MCF 10A (cell line): Measurements from ENCODE around the gene IL10. TPM values are rescaled to one million over a fixed set of nuclear protein-coding genes. Genes with fewer than 3 reads are reported as not detected.

Experiments used
- BruUV-seq: library from RNA; stranded (reverse); fragments of 400-500 nt; replicated peaks from 2 replicates; lab custom pipeline; 2021; lab: Mats Ljungman, UMichigan
- CTCF ChIA-PET: fragments of 300-600 bp; sonication (Branson Sonifier 250); formaldehyde crosslinking; extraction: SDS; loops from one replicate; lab custom pipeline; 2021; ENCODE audit warnings: antibody characterized with exemption, inconsistent platforms; lab: Yijun Ruan, JAX
- POLR2A ChIA-PET: fragments of 300-600, 350-650 bp; sonication (Branson Sonifier 250); formaldehyde crosslinking; extraction: SDS; loops from one replicate; lab custom pipeline; 2020; ENCODE audit warnings: antibody characterized with exemption, inconsistent platforms; lab: Yijun Ruan, JAX
- DNase-seq: peaks from one replicate; pipeline ENCODE4 v3.0.0-alpha.2; 2018; ENCODE audit not compliant: unreplicated experiment
- H3K27ac Mint-ChIP-seq: one replicate; pipeline ENCODE4 v1.8.0; 2022; ENCODE audit warnings: mild to moderate bottlenecking, low read depth, mixed read lengths; ENCODE audit not compliant: unreplicated experiment
- H3K27me3 Mint-ChIP-seq: one replicate; pipeline ENCODE4 v1.8.0; 2022; ENCODE audit warnings: mixed read lengths; ENCODE audit not compliant: insufficient read depth, unreplicated experiment
- H3K36me3 Mint-ChIP-seq: one replicate; pipeline ENCODE4 v1.8.0; 2022; ENCODE audit warnings: mild to moderate bottlenecking, moderate library complexity, mixed read lengths; ENCODE audit not compliant: insufficient read depth, unreplicated experiment
- H3K4me1 Mint-ChIP-seq: one replicate; pipeline ENCODE4 v1.8.0; 2022; ENCODE audit warnings: mixed read lengths; ENCODE audit not compliant: insufficient read depth, unreplicated experiment
- H3K4me3 Mint-ChIP-seq: one replicate; pipeline ENCODE4 v1.8.0; 2022; ENCODE audit warnings: mild to moderate bottlenecking, moderate library complexity, mixed read lengths; ENCODE audit not compliant: unreplicated experiment
- H3K9me3 Mint-ChIP-seq: one replicate; pipeline ENCODE4 v1.8.0; 2022; ENCODE audit warnings: mixed read lengths; ENCODE audit not compliant: unreplicated experiment
- intact Hi-C: fragments of 100-400 bp; cut with micrococcal nuclease; formaldehyde crosslinking; loops from 2 replicates; pipeline ENCODE4 v1.14.1; 2022
- total RNA-seq: library from RNA; stranded (reverse); gene quantifications from 2 replicates; pipeline ENCODE4 v1.2.3, GENCODE V29; 2022
- TF ChIP-seq, protein P1 (sequence below): fragments of 200-600 bp; IDR thresholded peaks from one replicate; pipeline ENCODE4 v1.8.0; 2022; ENCODE audit warnings: antibody characterized with exemption, mild to moderate bottlenecking; ENCODE audit not compliant: unreplicated experiment

IL10 gene
- total RNA-seq, 1 experiment from 2014 or later: not detected

DNA sequence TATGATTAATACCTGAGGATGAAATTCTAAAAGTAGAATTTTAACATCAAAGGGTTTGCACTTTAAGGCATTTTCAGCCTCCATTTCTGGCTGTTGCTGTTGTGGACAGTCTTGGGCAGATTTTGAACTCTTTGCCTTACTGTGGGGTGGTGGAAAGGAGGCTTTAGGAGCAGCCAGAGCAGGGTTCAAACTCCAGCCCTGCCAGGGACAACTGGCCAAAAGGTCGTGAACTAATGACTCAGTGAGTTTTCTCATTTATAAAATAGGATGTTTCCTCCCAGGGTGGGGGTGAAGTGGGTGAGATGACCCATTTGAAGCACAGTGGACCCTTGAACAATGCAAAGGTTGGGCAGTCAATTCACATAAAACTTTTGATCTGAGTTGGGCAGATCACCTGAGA is 50.8 kb downstream of the IL10 start:
- H3K27ac Mint-ChIP-seq: peak overlapping the region; percentile 24
- DNase-seq: no peak
- H3K36me3 Mint-ChIP-seq: no peaks in the 10 kb centered on the region
- H3K27me3 Mint-ChIP-seq: no peaks in the 10 kb centered on the region
- peaks cover 65% of the 10 kb centered on the region for H3K4me1 Mint-ChIP-seq
- H3K9me3 Mint-ChIP-seq: no peaks in the 10 kb centered on the region
- no TSS peak for BruUV-seq
- ChIA-PET CTCF (interaction anchor here (0.6 to 6.4 kb wide), 7 partner anchors 9 to 191 kb away, joined by 3 to 55 read pairs (median 4); partner anchors contain the start of gene DYRK3), POLR2A (interaction anchor here (1.1 to 8.2 kb wide), 3 partner anchors 8 to 86 kb away, joined by 3 to 54 read pairs (median 6); partner anchors contain the start of gene DYRK3)
- intact Hi-C loops: no loop called here
- H3K4me3 Mint-ChIP-seq: no peak overlapping the region
- TF ChIP-seq, protein P1, sequence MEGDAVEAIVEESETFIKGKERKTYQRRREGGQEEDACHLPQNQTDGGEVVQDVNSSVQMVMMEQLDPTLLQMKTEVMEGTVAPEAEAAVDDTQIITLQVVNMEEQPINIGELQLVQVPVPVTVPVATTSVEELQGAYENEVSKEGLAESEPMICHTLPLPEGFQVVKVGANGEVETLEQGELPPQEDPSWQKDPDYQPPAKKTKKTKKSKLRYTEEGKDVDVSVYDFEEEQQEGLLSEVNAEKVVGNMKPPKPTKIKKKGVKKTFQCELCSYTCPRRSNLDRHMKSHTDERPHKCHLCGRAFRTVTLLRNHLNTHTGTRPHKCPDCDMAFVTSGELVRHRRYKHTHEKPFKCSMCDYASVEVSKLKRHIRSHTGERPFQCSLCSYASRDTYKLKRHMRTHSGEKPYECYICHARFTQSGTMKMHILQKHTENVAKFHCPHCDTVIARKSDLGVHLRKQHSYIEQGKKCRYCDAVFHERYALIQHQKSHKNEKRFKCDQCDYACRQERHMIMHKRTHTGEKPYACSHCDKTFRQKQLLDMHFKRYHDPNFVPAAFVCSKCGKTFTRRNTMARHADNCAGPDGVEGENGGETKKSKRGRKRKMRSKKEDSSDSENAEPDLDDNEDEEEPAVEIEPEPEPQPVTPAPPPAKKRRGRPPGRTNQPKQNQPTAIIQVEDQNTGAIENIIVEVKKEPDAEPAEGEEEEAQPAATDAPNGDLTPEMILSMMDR: no peak

DNA sequence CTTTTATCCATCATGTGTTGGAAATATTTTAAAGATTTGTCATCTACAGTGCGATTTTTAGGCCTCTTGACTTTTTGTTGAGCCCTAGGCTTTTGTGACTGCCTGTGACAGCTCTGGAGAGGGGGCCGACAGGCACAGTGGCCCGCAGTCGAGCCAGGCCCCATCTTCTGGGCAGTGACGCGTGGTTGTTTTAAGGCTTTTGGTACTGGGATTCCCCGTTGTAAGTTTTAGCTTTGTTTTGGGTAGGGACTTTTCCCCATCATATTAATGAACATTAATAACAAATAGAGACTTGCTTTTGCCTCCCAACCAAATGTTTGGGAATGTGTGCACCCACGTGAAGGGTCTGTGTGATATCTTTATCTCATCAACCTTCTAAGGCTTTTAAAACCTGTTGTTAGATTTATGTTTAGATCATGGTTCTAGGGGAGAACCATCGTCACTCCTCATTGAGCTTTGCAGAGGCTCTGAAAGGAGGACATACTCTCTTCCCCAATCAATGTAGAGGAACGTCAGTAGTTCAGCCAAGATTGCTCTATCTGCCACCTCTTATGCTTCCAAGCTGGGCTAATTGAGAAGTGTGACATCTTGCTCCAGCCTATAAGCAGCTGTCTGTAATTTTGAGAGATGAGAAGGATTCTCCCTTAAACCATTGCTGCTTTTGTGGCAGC is 53.0 kb downstream of the IL10 start:
- no peaks in the 10 kb centered on the region for H3K9me3 Mint-ChIP-seq
- no peak overlapping the region for H3K4me3 Mint-ChIP-seq
- TF ChIP-seq, protein P1: no peak
- BruUV-seq: no TSS peak
- no peak for DNase-seq
- no peak overlapping the region for H3K27ac Mint-ChIP-seq
- H3K27me3 Mint-ChIP-seq: no peaks in the 10 kb centered on the region
- intact Hi-C loops: no loop called here
- ChIA-PET CTCF (interaction anchor here (0.6 to 11.8 kb wide), 17 partner anchors 6 to 229 kb away, joined by 3 to 158 read pairs (median 3); no protein-coding TSS in a partner anchor), POLR2A (interaction anchor here (0.6 to 8.2 kb wide), 4 partner anchors 10 to 45 kb away, joined by 3 to 54 read pairs (median 3); no protein-coding TSS in a partner anchor)
- peaks cover 68% of the 10 kb centered on the region for H3K4me1 Mint-ChIP-seq
- H3K36me3 Mint-ChIP-seq: peaks cover 6% of the 10 kb centered on the region

DNA sequence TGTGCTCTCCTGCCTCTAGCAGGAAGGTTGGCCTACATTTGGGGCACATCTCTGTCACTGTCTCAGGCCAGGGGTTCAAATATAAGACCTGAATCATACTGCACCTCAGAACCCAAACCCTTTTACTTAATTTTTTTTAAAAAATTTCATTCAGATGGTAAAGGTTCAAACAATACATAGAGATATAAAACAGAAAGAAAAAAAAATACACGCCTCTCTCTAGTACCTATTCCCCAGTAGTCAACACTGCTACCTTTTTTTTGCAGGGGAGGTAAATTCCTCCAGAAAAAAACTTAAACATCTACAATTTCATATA is 54.7 kb downstream of the IL10 start:
- POLR2A ChIA-PET: interaction anchor here (1.2 to 1.3 kb wide), 2 partner anchors 33 to 83 kb away, joined by 3 to 4 read pairs; partner anchors contain the start of genes DYRK3 and MAPKAPK2

More for the DNA sequence above, 54.7 kb downstream of the IL10 start:
- intact Hi-C loops: no loop called here
- CTCF ChIA-PET: interaction anchor here (1.1 to 11.8 kb wide), 7 partner anchors 8 to 264 kb away, joined by 3 to 158 read pairs (median 5); partner anchors contain the start of gene DYRK3
- Mint-ChIP-seq H3K4me1 (peaks cover 64% of the 10 kb centered on the region), H3K27ac (no peak overlapping the region), H3K27me3 (no peaks in the 10 kb centered on the region), H3K4me3 (no peak overlapping the region), H3K9me3 (no peaks in the 10 kb centered on the region), H3K36me3 (peaks cover 11% of the 10 kb centered on the region)
- BruUV-seq: no TSS peak
- no peak for DNase-seq
- TF ChIP-seq, protein P1: no peak

Other genes starting within 250 kb of the IL10 start
- 110 and 116 TPM in 2 replicates for gene EIF2D, start 160.0 kb downstream of the IL10 start, total RNA-seq
- 45.4 and 58.5 TPM in 2 replicates for gene DYRK3, start 137.0 kb downstream of the IL10 start, total RNA-seq
- 142 and 178 TPM in 2 replicates for gene MAPKAPK2, start 87.6 kb downstream of the IL10 start, total RNA-seq
- gene IL19, start 1.7 kb downstream of the IL10 start, total RNA-seq: not detected in 2 replicates
- not detected in 2 replicates for gene IL20, start 93.1 kb upstream of the IL10 start, total RNA-seq
- gene IL24, start 124.9 kb upstream of the IL10 start, total RNA-seq: 0.58 and 1.1 TPM in 2 replicates
- 10.1 and 18.0 TPM in 2 replicates for gene FCMR, start 149.4 kb upstream of the IL10 start, total RNA-seq
- gene PIGR, start 174.0 kb upstream of the IL10 start, total RNA-seq: not detected in 2 replicates
- not detected in 2 replicates for gene FCAMR, start 198.0 kb upstream of the IL10 start, total RNA-seq